A549 (cell line): ENCODE measurements around the gene GHITM. TPM values are rescaled to one million over a fixed set of nuclear protein-coding genes. Genes with fewer than 3 reads are reported as not detected.
A peak's percentile ranks its signal among the peaks of the same experiment; 100 is the strongest.

Experiments
- ATAC-seq, 2 experiments: fragments of 200-7000 bp in 1 of 2; fragments of >200 bp in 1 of 2; cut with Nextera tagmentation in 1 of 2; cut with Tn5 transposase in 1 of 2; 3 replicates each; pipeline versions ENCODE4 v1.8.0 to v1.9.1; 2018 to 2020; ENCODE audit warnings: mild to moderate bottlenecking in 1 of 2, moderate library complexity in 1 of 2
- CTCF ChIA-PET: fragments of 300-600 bp; sonication (Branson Sonifier 250); formaldehyde crosslinking; extraction: SDS; loops from one replicate; lab custom pipeline; 2021; ENCODE audit warnings: antibody characterized with exemption, inconsistent platforms; lab: Yijun Ruan, JAX
- POLR2A ChIA-PET: fragments of 350-600 bp; formaldehyde crosslinking; extraction: SDS; loops from one replicate; lab custom pipeline; 2021; ENCODE audit warnings: antibody characterized with exemption, inconsistent platforms; lab: Yijun Ruan, JAX
- DNase-seq, 2 experiments: peaks; one replicate each; pipeline versions ENCODE4 v3.0.0 to v3.0.0-alpha.2; 2011 to 2016; ENCODE audit warnings: low read depth in 1 of 2, low spot score in 1 of 2
- FAIRE-seq: peaks from 2 replicates; lab custom pipeline; 2011; peaks lifted over from hg19 to GRCh38; lab: Jason Lieb, UNC
- H3K27ac ChIP-seq, 2 experiments: fragments of >200 bp; sonication (Bioruptor Twin); formaldehyde crosslinking; 3 replicates each; pipeline ENCODE4 v1.5.1; 2016 to 2017
- H3K4me1 ChIP-seq: fragments of >200 bp; sonication (Bioruptor Twin); formaldehyde crosslinking; 3 replicates; pipeline ENCODE4 v1.6.1; 2016
- H3K4me2 ChIP-seq: fragments of >200 bp; sonication (Bioruptor Twin); formaldehyde crosslinking; 3 replicates; pipeline ENCODE4 v1.6.1; 2016
- H3K4me3 ChIP-seq: fragments of >200 bp; sonication (Bioruptor Twin); formaldehyde crosslinking; 3 replicates; pipeline ENCODE4 v1.5.1; 2016
- H3K9me3 ChIP-seq: fragments of >200 bp; sonication (Bioruptor Twin); formaldehyde crosslinking; 3 replicates; pipeline ENCODE4 v1.6.1; 2016
- BHLHE40 ChIP-seq: IDR thresholded peaks from 2 replicates; pipeline ENCODE4 v1.6.1; 2012; ENCODE audit warnings: low read depth, low read length, inconsistent platforms
- CBX2 ChIP-seq: fragments of 200-600 bp; sonication (generic); IDR thresholded peaks from 2 replicates; pipeline ENCODE4 v1.6.1; 2016; ENCODE audit warnings: low read depth, mild to moderate bottlenecking, borderline replicate concordance
- CEBPB ChIP-seq, 2 experiments: fragments of >200 bp in 1 of 2; sonication (Bioruptor Twin) in 1 of 2; formaldehyde crosslinking in 1 of 2; IDR thresholded peaks; 2 replicates each; pipeline ENCODE4 v1.6.1; 2012 to 2016
- CHD2 ChIP-seq: fragments of 150-350 bp; IDR thresholded peaks from 2 replicates; pipeline ENCODE4 v1.6.1; 2014; ENCODE audit warnings: low read length; ENCODE audit not compliant: partially characterized antibody
- CHD4 ChIP-seq: fragments of 200-600 bp; sonication (generic); IDR thresholded peaks from 2 replicates; pipeline ENCODE4 v1.6.1; 2016; ENCODE audit warnings: antibody characterized with exemption, mild to moderate bottlenecking, borderline replicate concordance
- EHMT2 ChIP-seq: fragments of 200-600 bp; sonication (generic); IDR thresholded peaks from 2 replicates; pipeline ENCODE4 v1.6.1; 2016; ENCODE audit warnings: antibody characterized with exemption, low read depth, mild to moderate bottlenecking, moderate library complexity
- EP300 ChIP-seq, 2 experiments: fragments of >200 bp; sonication (Bioruptor Twin); formaldehyde crosslinking; IDR thresholded peaks; 2 replicates in 1 of 2; 3 replicates in 1 of 2; pipeline ENCODE4 v1.6.1; 2016 to 2017
- ESRRA ChIP-seq: fragments of 150-350 bp; IDR thresholded peaks from 2 replicates; pipeline ENCODE4 v1.6.1; 2014; ENCODE audit warnings: mild to moderate bottlenecking, low read length, borderline replicate concordance
- HDAC2 ChIP-seq: fragments of 200-600 bp; sonication (generic); IDR thresholded peaks from 2 replicates; pipeline ENCODE4 v1.6.1; 2016
- JUNB ChIP-seq: fragments of >200 bp; sonication (Bioruptor Twin); formaldehyde crosslinking; IDR thresholded peaks from 2 replicates; pipeline ENCODE4 v1.6.1; 2016
- MAZ ChIP-seq: fragments of 150-350 bp; IDR thresholded peaks from 2 replicates; pipeline ENCODE4 v1.6.1; 2014; ENCODE audit warnings: antibody characterized with exemption, low read depth, low read length, borderline replicate concordance
- MYC ChIP-seq: IDR thresholded peaks from 2 replicates; pipeline ENCODE4 v1.6.1; 2012; ENCODE audit warnings: mild to moderate bottlenecking, inconsistent platforms, low read length, improper control_type of control experiment, borderline replicate concordance
- POLR2A ChIP-seq: IDR thresholded peaks from 2 replicates; pipeline ENCODE4 v1.6.1; 2012; ENCODE audit warnings: mild to moderate bottlenecking, low read length
- RAD21 ChIP-seq, 2 experiments: fragments of >200 bp in 1 of 2; sonication (Bioruptor Twin) in 1 of 2; formaldehyde crosslinking in 1 of 2; IDR thresholded peaks in 1 of 2; conservative IDR thresholded peaks in 1 of 2; 2 replicates in 1 of 2; 3 replicates in 1 of 2; pipeline ENCODE4 v1.6.1; 2012 to 2018; ENCODE audit warnings: inconsistent platforms in 1 of 2
- RARB ChIP-seq: fragments of 250-450 bp; sonication (Bioruptor Pico); IDR thresholded peaks from 2 replicates; pipeline ENCODE4 v1.8.0; 2021; ENCODE audit warnings: mild to moderate bottlenecking, moderate library complexity
- RNF2 ChIP-seq: fragments of 200-600 bp; sonication (generic); IDR thresholded peaks from 2 replicates; pipeline ENCODE4 v1.6.1; 2016; ENCODE audit warnings: low read depth, mild to moderate bottlenecking, antibody characterized with exemption, moderate library complexity, borderline replicate concordance
- SREBF2 ChIP-seq: fragments of 450-650 bp; IDR thresholded peaks from 2 replicates; pipeline ENCODE4 v1.6.1; 2014; ENCODE audit warnings: mild to moderate bottlenecking, moderate library complexity
- ZC3H11A ChIP-seq: fragments of 450-650 bp; IDR thresholded peaks from 2 replicates; pipeline ENCODE4 v1.6.1; 2014; ENCODE audit warnings: antibody characterized with exemption, mild to moderate bottlenecking
- ZNF302 ChIP-seq: fragments of 250-450 bp; sonication (Bioruptor Pico); IDR thresholded peaks from 2 replicates; pipeline ENCODE4 v1.9.0; 2021; ENCODE audit warnings: inconsistent platforms, mild to moderate bottlenecking, moderate library complexity
- ZSCAN20 ChIP-seq: fragments of 250-450 bp; sonication (Bioruptor Pico); IDR thresholded peaks from 2 replicates; pipeline ENCODE4 v1.8.0; 2022; ENCODE audit warnings: mild to moderate bottlenecking, moderate library complexity
- WGBS: methylation state at CpG from one replicate; pipeline ENCODE4 v1.1.6; 2017; ENCODE audit errors: missing lambda C conversion rate; 5-methylcytosine and 5-hydroxymethylcytosine counted together
- polyA plus RNA-seq, 4 experiments: library from polyadenylated mRNA; depleted of rRNA in 3 of 4; stranded (reverse); fragments of >200 nt; fragmentation: RNase III in 1 of 4; extraction: RNeasy Plus Mini Kit Qiagen cat#74134 plus additional on column Dnase treatment in 1 of 4; gene quantifications; 2 replicates in 3 of 4; 3 replicates in 1 of 4; pipeline ENCODE4 v1.2.3, GENCODE V29; 2011 to 2017
- TF ChIP-seq, protein P1 (sequence below): fragments of >200 bp; sonication (Bioruptor Twin); formaldehyde crosslinking; IDR thresholded peaks from 3 replicates; pipeline ENCODE4 v1.6.1; 2016
- TF ChIP-seq, protein P2 (sequence below): IDR thresholded peaks from 2 replicates; pipeline ENCODE4 v1.6.1; 2012
- TF ChIP-seq, protein P3 (sequence below): fragments of 250-450 bp; sonication (Bioruptor Pico); IDR thresholded peaks from 2 replicates; pipeline ENCODE4 v1.5.0; 2020; ENCODE audit warnings: low read depth, mild to moderate bottlenecking, moderate library complexity
- TF ChIP-seq, protein P4 (sequence below): fragments of 150-350 bp; IDR thresholded peaks from 2 replicates; pipeline ENCODE4 v1.6.1; 2014; ENCODE audit warnings: low read depth, mild to moderate bottlenecking, low read length

Gene GHITM
- polyA plus RNA-seq, 2 of the 4 experiments (the other 2 are of a cell fraction), result 220 to 360 TPM

DNA sequence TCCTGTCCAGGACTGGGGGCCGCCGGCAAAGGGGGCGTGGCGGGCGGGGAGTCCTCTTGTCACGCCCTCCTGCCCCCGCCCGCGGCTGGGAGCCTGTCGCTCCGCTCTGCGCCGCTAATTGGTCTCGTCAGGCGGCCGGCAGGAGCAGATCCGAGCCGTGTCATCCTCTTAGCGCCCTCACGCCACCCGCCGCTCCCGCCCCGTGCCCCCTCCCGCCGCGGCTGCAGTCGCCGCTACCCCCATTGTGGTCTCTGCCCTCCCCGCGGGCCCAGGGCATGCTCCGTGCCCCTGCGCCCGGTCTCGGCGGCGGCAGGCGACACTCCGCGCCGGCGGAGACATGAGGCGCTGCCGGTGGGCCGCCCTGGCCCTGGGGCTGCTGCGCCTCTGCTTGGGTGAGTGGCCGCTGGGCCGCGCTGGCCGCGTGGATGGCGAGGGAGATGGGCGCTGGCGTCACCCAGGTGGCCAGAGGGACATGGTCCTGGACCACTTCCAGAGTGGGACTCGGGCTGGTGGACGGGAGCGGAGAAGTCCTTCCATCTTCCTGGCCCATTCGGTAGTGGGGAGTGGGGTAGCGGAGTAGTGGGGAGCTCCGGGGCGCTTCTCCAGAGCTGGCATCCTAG lies 55.2 kb downstream of the GHITM start, which contains the start of gene CDHR1:
Gene CDHR1 (plus strand): TSS at position 114 of the 620 bp plus-strand sequence. CDS start 224 bp downstream, at position 338.
- WGBS, result 0% methylated on average over 2 of the region's 61 CpGs
- DNase-seq (peak in 1 of 2 experiments; percentile 25), ATAC-seq (peak; percentile 30 to 56; a peak in 4 of 6 replicates), FAIRE-seq (no peak)
- Histone ChIP-seq H3K4me3 (peak within 1 kb of the TSS; percentile 50), H3K27ac (peak within 1 kb of the TSS in 1 of 2 experiments; percentile 73; a peak in 3 of 6 replicates), H3K4me2 (peak within 1 kb of the TSS; percentile 96), H3K4me1 (peaks cover 4% of the 10 kb centered on the region; the same call in 1 of the 3 replicates), H3K9me3 (no peaks in the 10 kb centered on the region)
- CTCF ChIA-PET, result interaction anchor here (0.7 to 1.9 kb wide), 3 partner anchors 9 to 18 kb away, joined by 3 to 5 read pairs (median 4); no protein-coding TSS in a partner anchor
- no peak for TF ChIP-seq EP300 (IDR thresholded peaks at IDR 0.05)
- TF ChIP-seq HDAC2, result no peak
- no peak for TF ChIP-seq CHD2
- TF ChIP-seq, protein P1, sequence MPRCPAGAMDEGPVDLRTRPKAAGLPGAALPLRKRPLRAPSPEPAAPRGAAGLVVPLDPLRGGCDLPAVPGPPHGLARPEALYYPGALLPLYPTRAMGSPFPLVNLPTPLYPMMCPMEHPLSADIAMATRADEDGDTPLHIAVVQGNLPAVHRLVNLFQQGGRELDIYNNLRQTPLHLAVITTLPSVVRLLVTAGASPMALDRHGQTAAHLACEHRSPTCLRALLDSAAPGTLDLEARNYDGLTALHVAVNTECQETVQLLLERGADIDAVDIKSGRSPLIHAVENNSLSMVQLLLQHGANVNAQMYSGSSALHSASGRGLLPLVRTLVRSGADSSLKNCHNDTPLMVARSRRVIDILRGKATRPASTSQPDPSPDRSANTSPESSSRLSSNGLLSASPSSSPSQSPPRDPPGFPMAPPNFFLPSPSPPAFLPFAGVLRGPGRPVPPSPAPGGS, result no peak
- no peak for TF ChIP-seq POLR2A
- no peak for TF ChIP-seq ZSCAN20
- no peak for TF ChIP-seq RNF2
- TF ChIP-seq RAD21 (conservative IDR thresholded peaks at IDR 0.05 in 1 of 2, IDR thresholded peaks at IDR 0.05 in 1 of 2), result no peak
- TF ChIP-seq MAZ, result no peak
- no peak for TF ChIP-seq ZC3H11A
- no peak for TF ChIP-seq BHLHE40
- TF ChIP-seq, protein P2, sequence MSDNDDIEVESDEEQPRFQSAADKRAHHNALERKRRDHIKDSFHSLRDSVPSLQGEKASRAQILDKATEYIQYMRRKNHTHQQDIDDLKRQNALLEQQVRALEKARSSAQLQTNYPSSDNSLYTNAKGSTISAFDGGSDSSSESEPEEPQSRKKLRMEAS, result no peak
- TF ChIP-seq JUNB, result no peak
- no peak for TF ChIP-seq ESRRA
- POLR2A ChIA-PET, result no interaction called here

DNA sequence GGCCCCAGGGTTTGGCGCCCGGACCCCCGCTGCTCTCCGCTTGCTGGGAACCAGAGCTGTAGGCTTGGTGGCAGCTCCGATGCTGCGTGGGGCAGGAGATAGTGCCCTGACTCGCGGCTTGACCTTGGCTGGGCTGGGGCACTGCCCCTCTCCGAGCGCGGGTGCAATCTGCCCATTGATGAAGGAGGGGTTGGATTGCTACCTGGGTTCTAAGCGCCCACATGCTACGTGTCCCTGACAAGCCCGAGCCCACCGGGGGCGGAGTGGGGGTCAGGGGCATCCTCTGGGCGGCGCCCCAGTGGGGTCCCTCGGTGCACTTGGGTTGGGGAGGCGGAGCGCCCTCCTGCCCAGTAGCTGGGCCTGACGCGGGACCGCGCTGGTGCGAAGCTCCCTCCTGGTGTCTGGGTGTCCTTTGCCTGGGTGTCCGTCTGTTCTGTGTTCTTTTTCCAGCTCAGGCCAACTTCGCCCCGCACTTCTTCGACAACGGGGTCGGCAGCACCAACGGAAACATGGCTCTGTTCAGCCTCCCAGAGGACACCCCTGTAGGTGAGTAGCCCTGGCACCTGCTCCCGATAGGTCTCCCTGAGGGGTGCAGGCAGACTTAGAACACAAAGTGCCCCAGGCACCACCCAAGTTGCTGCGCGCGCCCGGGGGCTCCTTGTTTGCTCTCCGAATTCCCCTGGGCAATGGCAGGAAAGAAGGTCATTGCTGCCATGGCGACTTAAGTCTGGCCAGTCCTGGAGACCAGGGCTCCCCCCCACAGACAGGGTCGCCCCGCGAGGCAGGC lies 55.9 kb downstream of the GHITM start:
- Histone ChIP-seq H3K9me3 (no peaks in the 10 kb centered on the region), H3K4me3 (no peak overlapping the region; the same call in 2 of the 3 replicates), H3K4me2 (peak overlapping the region; percentile 96), H3K27ac (no peak overlapping the region), H3K4me1 (peaks cover 4% of the 10 kb centered on the region; the same call in 1 of the 3 replicates)
- FAIRE-seq, result no peak
- CTCF ChIA-PET, result interaction anchor here (0.7 to 1.9 kb wide), 2 partner anchors 10 kb away, joined by 4 to 5 read pairs; no protein-coding TSS in a partner anchor
- TF ChIP-seq EHMT2, result no peak
- TF ChIP-seq RARB (CRISPR knock-in tag), result no peak
- TF ChIP-seq MYC, result no peak
- TF ChIP-seq, protein P3, sequence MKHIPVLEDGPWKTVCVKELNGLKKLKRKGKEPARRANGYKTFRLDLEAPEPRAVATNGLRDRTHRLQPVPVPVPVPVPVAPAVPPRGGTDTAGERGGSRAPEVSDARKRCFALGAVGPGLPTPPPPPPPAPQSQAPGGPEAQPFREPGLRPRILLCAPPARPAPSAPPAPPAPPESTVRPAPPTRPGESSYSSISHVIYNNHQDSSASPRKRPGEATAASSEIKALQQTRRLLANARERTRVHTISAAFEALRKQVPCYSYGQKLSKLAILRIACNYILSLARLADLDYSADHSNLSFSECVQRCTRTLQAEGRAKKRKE (CRISPR knock-in tag), result no peak
- TF ChIP-seq CBX2, result no peak
- no peak for TF ChIP-seq CHD2
- TF ChIP-seq, protein P4, sequence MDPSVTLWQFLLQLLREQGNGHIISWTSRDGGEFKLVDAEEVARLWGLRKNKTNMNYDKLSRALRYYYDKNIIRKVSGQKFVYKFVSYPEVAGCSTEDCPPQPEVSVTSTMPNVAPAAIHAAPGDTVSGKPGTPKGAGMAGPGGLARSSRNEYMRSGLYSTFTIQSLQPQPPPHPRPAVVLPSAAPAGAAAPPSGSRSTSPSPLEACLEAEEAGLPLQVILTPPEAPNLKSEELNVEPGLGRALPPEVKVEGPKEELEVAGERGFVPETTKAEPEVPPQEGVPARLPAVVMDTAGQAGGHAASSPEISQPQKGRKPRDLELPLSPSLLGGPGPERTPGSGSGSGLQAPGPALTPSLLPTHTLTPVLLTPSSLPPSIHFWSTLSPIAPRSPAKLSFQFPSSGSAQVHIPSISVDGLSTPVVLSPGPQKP, result no peak
- TF ChIP-seq SREBF2, result no peak
- no peak for TF ChIP-seq ESRRA
- no peak for TF ChIP-seq ZNF302 (CRISPR knock-in tag)
- TF ChIP-seq CEBPB (IDR thresholded peaks at IDR 0.05), result no peak
- TF ChIP-seq CHD4, result no peak
- no peak for ATAC-seq
- WGBS, result 73% methylated on average over 27 of the region's 43 CpGs
- POLR2A ChIA-PET, result no interaction called here
- DNase-seq, result no peak
